ENCODE measurements around the gene MLF2. TPM values are rescaled to one million over a fixed set of nuclear protein-coding genes. Genes with fewer than 3 reads are reported as not detected.

The MLF2 gene
- total RNA-seq, 1 experiment from 2014 or later: 309 TPM

- no peak for DNase-seq (ENCODE audit: low read depth, low spot score)
- H3K27ac ChIP-seq (ENCODE audit: low read depth, low read length): no peak overlapping the region
- H3K9me3 ChIP-seq (ENCODE audit: control insufficient read depth in 1 of 2, insufficient read depth in 1 of 2, low read depth in 1 of 2, low read length in 2 of 2): no peaks in the 10 kb centered on the region
- POLR2A ChIA-PET: no interaction called here
- BruUV-seq (replicated peaks): no TSS peak
- no peaks in the 10 kb centered on the region for H3K9me2 ChIP-seq (ENCODE audit: insufficient read depth)
- ATAC-seq: no peak
- H2AFZ ChIP-seq (ENCODE audit: low read depth, low read length, poor library complexity, severe bottlenecking): no peak overlapping the region
- no peaks in the 10 kb centered on the region for H3K27me3 ChIP-seq (ENCODE audit: insufficient read depth, low read length)
- H4K20me1 ChIP-seq (ENCODE audit: insufficient read depth): no peaks in the 10 kb centered on the region
- RAD21 ChIA-PET (ENCODE audit: low non-redundant PET in 1 of 2, low total read pairs in 2 of 2, uncharacterized antibody in 2 of 2, unreplicated experiment in 2 of 2): no interaction called here
- CTCF ChIA-PET: no interaction called here
- intact Hi-C loops (cut with micrococcal nuclease): no loop called here
- H3K9ac ChIP-seq (ENCODE audit: low read length): no peak overlapping the region
- no peaks in the 10 kb centered on the region for H3K36me3 ChIP-seq (ENCODE audit: control insufficient read depth in 1 of 2, insufficient read depth in 2 of 2, low read length in 2 of 2)
- TF ChIP-seq RAD21 (IDR thresholded peaks at IDR 0.05; ENCODE audit: low read depth): no peak
- no peak for TF ChIP-seq FOSL1 (IDR thresholded peaks at IDR 0.05; ENCODE audit: low read depth)
- TF ChIP-seq CEBPB (IDR thresholded peaks at IDR 0.05; ENCODE audit: low read depth): no peak
- TF ChIP-seq POLR2A (IDR thresholded peaks at IDR 0.05; ENCODE audit: borderline replicate concordance, extremely low read depth, insufficient read depth, insufficient read length): no peak
- TF ChIP-seq YY1 (IDR thresholded peaks at IDR 0.05; ENCODE audit: extremely low read depth, insufficient replicate concordance, low read depth, low read length): no peak
- TF ChIP-seq CBX3 (IDR thresholded peaks at IDR 0.05; ENCODE audit: low read depth): no peak
- TF ChIP-seq REST (IDR thresholded peaks at IDR 0.05; ENCODE audit: low read depth): no peak
- no peak for TF ChIP-seq EGR1 (IDR thresholded peaks at IDR 0.05; ENCODE audit: low read depth)
- no peak for TF ChIP-seq TCF7L2 (IDR thresholded peaks at IDR 0.05; ENCODE audit: borderline replicate concordance, extremely low read depth, insufficient read depth, insufficient read length)
- TF ChIP-seq, protein P1, sequence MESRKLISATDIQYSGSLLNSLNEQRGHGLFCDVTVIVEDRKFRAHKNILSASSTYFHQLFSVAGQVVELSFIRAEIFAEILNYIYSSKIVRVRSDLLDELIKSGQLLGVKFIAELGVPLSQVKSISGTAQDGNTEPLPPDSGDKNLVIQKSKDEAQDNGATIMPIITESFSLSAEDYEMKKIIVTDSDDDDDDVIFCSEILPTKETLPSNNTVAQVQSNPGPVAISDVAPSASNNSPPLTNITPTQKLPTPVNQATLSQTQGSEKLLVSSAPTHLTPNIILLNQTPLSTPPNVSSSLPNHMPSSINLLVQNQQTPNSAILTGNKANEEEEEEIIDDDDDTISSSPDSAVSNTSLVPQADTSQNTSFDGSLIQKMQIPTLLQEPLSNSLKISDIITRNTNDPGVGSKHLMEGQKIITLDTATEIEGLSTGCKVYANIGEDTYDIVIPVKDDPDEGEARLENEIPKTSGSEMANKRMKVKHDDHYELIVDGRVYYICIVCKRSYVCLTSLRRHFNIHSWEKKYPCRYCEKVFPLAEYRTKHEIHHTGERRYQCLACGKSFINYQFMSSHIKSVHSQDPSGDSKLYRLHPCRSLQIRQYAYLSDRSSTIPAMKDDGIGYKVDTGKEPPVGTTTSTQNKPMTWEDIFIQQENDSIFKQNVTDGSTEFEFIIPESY (IDR thresholded peaks at IDR 0.05; ENCODE audit: extremely low read depth, insufficient replicate concordance, low read length): no peak
- TF ChIP-seq EZH2 (IDR thresholded peaks at IDR 0.05): no peak
- TF ChIP-seq ELF1 (IDR thresholded peaks at IDR 0.05; ENCODE audit: borderline replicate concordance, low read depth): no peak
- TF ChIP-seq SRF (IDR thresholded peaks at IDR 0.05; ENCODE audit: low read depth): no peak
- H3K4me2 ChIP-seq (ENCODE audit: low read length): no peak overlapping the region
- H3K79me2 ChIP-seq (ENCODE audit: insufficient read depth, low read length): no peaks in the 10 kb centered on the region
- H3K4me1 ChIP-seq (ENCODE audit: control insufficient read depth in 1 of 2, insufficient read depth in 2 of 2, low read length in 2 of 2): no peaks in the 10 kb centered on the region
- no peak overlapping the region for H3K4me3 ChIP-seq (replicated peaks in 1 of 2; ENCODE audit: low read depth in 1 of 2, low read length in 2 of 2)
Measured at GRCh38 chr12:6791931-6792520, 39.1 kb upstream of the MLF2 start.

Measured in HCT116 (cell line).